NOMO-1 treated with dmso at 0.1 percent for 144 hours (cell line): ENCODE measurements around the gene BBLN.

Experiments
- DNase-seq: peaks from one replicate; lab custom pipeline; 2025; ENCODE audit not compliant: unreplicated experiment; lab: John Stamatoyannopoulos, UW

BBLN gene

GRCh38 chr9:128188209-128188608 lies 28.1 kb downstream of the BBLN start:
- DNase-seq, result no peak

GRCh38 chr9:128190013-128190412 lies 29.9 kb downstream of the BBLN start:
- no peak for DNase-seq

GRCh38 chr9:128190516-128191405 lies 30.7 kb downstream of the BBLN start:
- DNase-seq, result peak; percentile 9

GRCh38 chr9:128191406-128192046 lies 31.5 kb downstream of the BBLN start, which contains the start of gene CIZ1:
Gene CIZ1 (minus strand): TSS chr9:128191572. CDS start chr9:128190857, 715 bp downstream.
- peak; percentile 63 for DNase-seq

GRCh38 chr9:128192601-128193371 lies 32.7 kb downstream of the BBLN start:
- DNase-seq, result peak; percentile 75

- no peak for DNase-seq
Observed at GRCh38 chr9:128193469-128194096, 33.5 kb downstream of the BBLN start.

GRCh38 chr9:128201441-128202369 lies 41.6 kb downstream of the BBLN start:
- no peak for DNase-seq

- DNase-seq, result no peak
Observed at GRCh38 chr9:128202648-128203023, 42.6 kb downstream of the BBLN start.

- peak; percentile 51 for DNase-seq
Observed at GRCh38 chr9:128203024-128203706, 43.1 kb downstream of the BBLN start, which contains the start of gene DNM1. Gene DNM1 (plus strand): TSS chr9:128203379. CDS start chr9:128203471, 92 bp downstream.

GRCh38 chr9:128203707-128204551 lies 43.9 kb downstream of the BBLN start:
- no peak for DNase-seq

- DNase-seq, result no peak
Observed at GRCh38 chr9:128204858-128205257, 44.8 kb downstream of the BBLN start.

GRCh38 chr9:128205296-128205944 lies 45.4 kb downstream of the BBLN start:
- no peak for DNase-seq

- DNase-seq, result no peak
Observed at GRCh38 chr9:128206484-128206883, 46.4 kb downstream of the BBLN start.

- DNase-seq, result peak; percentile 24
Observed at GRCh38 chr9:128206916-128207910, 47.1 kb downstream of the BBLN start.

- DNase-seq, result no peak
Observed at GRCh38 chr9:128208386-128208785, 48.3 kb downstream of the BBLN start.

- no peak for DNase-seq
Observed at GRCh38 chr9:128208946-128209669, 49.0 kb downstream of the BBLN start.
